ENCODE data around the gene MICAL2.

Gene MICAL2

DNA sequence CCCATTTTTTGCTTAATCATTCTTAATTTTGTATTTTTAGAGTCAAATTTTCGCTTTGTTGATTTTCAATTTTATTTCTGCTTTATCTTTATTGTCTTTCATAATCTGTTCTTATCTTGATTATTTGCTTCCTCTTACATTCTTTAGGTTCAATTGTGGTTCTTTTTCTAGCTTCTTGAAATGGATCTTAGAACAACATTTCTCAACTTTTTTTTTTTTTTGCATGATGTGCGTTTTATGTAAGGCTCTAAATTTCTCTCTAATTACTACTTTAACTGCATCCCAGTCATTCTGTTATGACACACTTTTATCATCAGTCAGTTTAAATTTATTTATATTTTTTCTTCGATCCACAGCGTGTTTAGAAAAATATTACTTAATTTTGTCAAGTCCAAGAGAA is 201.7 kb downstream of the MICAL2 start:
- no peak for DNase-seq (ENCODE audit: low spot score)
- in situ Hi-C loops (cut with MboI; ENCODE audit: low pct_unique_long_range_greater_than_20kb, low sequenced_read_pairs, unreplicated experiment) = no loop called here
- no peak for TF ChIP-seq CTCF (IDR thresholded peaks at IDR 0.05; ENCODE audit: extremely low read depth, insufficient read depth, missing control alignments)

Measured in GM13977 (cell line).